ENCODE measurements around the gene UBB.
"Not testable (repeated sequence)": the region's sequence is repeated elsewhere in the genome, so short reads cannot be mapped to it uniquely, and the experiment has no call there.

UBB gene

GRCh38 chr17:16378636-16379282, 2.1 kb upstream of the UBB start:
- no peak for DNase-seq

- DNase-seq, result no peak
These were observed 1.2 kb upstream of the UBB start for GRCh38 chr17:16379654-16380053.

- no peak for DNase-seq
These were observed 567 bp downstream of the UBB start for GRCh38 chr17:16381496-16381820.

- DNase-seq, result no peak
These were observed 2.3 kb downstream of the UBB start for GRCh38 chr17:16383216-16383615.

GRCh38 chr17:16383772-16384287, 2.9 kb downstream of the UBB start:
- no peak for DNase-seq

GRCh38 chr17:16384557-16384956, 3.7 kb downstream of the UBB start:
- no peak for DNase-seq

GRCh38 chr17:16386126-16386507, 5.2 kb downstream of the UBB start:
- DNase-seq, result not testable (repeated sequence)

GRCh38 chr17:16391451-16391850, 10.6 kb downstream of the UBB start:
- DNase-seq, result no peak

- DNase-seq, result not testable (repeated sequence)
These were observed 11.6 kb downstream of the UBB start for GRCh38 chr17:16392491-16392890.

GRCh38 chr17:16395887-16396286, 15.0 kb downstream of the UBB start:
- not testable (repeated sequence) for DNase-seq

- not testable (repeated sequence) for DNase-seq
These were observed 15.8 kb downstream of the UBB start for GRCh38 chr17:16396693-16397092.

GRCh38 chr17:16398270-16399267, 17.7 kb downstream of the UBB start:
- DNase-seq, result no peak

- DNase-seq, result not testable (repeated sequence)
These were observed 23.0 kb downstream of the UBB start for GRCh38 chr17:16403847-16404246.

- DNase-seq, result no peak
These were observed 26.1 kb downstream of the UBB start for GRCh38 chr17:16406742-16407674.

GRCh38 chr17:16407911-16408588, 27.2 kb downstream of the UBB start:
- DNase-seq, result no peak

GRCh38 chr17:16415031-16415924, 34.4 kb downstream of the UBB start, which contains the start of gene TRPV2:
TRPV2 (plus strand) TSS chr17:16415571; CDS start chr17:16417669, 2,098 bp downstream.
- no peak for DNase-seq

GRCh38 chr17:16417399-16417798, 36.5 kb downstream of the UBB start:
- DNase-seq, result no peak

- no peak for DNase-seq
These were observed 37.2 kb downstream of the UBB start for GRCh38 chr17:16417896-16418684.

GRCh38 chr17:16418685-16419068, 37.8 kb downstream of the UBB start:
- no peak for DNase-seq
